Fibroblast of skin of abdomen (primary cell): ENCODE results near the gene CDK8.

Experiments used
- DNase-seq: peaks from one replicate; pipeline ENCODE4 v3.0.0-alpha.2; 2013

CDK8 gene

GRCh38 chr13:26390203-26390602 is 136.3 kb downstream of the CDK8 start:
- no peak for DNase-seq

GRCh38 chr13:26400545-26400944 is 146.6 kb downstream of the CDK8 start:
- DNase-seq, result no peak

- no peak for DNase-seq
Measured at GRCh38 chr13:26401069-26401468, 147.1 kb downstream of the CDK8 start.

GRCh38 chr13:26401578-26402021 is 147.7 kb downstream of the CDK8 start:
- no peak for DNase-seq

DNA sequence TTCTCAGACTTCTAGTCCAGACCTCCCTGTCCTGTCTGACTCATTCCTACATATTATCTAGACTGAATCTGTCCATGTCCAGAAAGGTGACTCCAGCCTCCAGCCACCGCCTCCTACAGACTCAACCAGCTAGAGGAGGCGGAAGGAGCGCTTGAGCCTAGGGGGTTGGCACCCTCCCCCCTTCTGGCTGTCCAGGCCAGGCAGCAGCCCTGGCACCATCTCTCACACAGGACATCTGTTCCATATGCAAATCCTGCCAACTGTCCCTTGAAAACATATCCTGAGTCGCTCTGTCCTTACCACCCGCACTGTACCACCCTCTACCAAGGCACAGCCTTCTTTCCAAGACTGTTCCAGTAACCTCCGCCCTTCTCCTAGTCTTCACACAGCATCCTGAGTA is 152.9 kb downstream of the CDK8 start:
- no peak for DNase-seq

DNA sequence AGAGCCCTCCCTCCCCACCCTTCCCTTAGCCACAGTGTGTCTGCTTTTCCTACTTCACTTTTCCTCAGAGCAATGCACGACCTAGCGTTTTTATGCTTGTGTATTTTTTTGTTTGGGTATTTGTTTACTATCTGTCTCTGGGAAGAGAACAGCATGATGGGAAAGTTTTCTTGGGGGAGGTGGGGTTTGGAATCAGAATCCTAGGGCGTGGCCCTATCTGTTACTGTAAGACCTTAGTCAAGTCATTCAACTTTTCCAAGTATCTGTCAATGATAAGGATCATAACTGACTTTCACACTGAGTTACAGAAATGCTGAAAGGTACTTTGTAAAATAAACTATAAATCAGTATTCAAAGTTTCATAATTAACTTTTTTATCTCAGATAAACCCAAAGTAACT is 157.3 kb downstream of the CDK8 start:
- no peak for DNase-seq

DNA sequence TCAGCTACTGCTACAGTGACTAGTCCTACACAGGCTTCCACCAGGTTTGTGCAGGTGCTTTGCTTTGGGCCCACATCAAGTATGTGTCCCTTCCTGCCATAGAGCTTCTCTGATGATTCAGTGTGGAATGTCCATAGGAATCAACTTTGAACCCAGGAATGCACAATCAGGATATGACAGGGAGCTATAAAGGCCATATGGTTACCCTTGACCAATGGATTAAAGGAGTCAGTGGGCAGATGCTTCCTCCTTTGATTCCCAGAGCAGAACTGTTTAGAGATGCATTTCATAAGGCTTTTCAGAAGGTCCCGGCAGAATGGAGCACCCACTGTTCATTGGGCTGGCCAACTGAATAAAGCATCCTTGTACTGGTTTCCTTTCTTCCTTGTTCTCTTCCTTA is 158.3 kb downstream of the CDK8 start:
- DNase-seq, result no peak

GRCh38 chr13:26412936-26413716 is 159.2 kb downstream of the CDK8 start:
- DNase-seq, result no peak

- DNase-seq, result no peak
Measured at GRCh38 chr13:26420282-26420960, 166.5 kb downstream of the CDK8 start.

GRCh38 chr13:26422036-26422435 is 168.1 kb downstream of the CDK8 start:
- no peak for DNase-seq

DNA sequence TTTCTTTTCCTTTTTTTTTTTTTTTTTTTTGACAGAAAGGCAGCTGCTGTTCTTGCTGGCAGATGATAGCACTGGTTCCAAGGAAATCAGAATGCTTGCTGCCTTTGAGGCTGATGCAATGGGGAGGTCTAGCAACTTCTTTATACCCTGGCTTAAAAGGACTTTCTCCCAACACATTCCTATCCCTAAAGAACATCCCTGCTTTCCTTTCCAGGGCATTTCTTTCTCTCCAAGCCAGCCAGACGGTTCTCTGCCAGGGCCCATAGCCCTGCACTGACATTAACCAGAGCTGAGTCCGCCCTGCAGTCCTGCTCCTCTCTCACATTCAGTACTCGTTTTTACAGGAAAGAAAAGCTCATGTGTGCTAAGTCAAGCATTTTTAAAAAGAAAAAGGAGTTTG is 169.7 kb downstream of the CDK8 start:
- peak; percentile 38 for DNase-seq

GRCh38 chr13:26424181-26424580 is 170.3 kb downstream of the CDK8 start:
- no peak for DNase-seq

- no peak for DNase-seq
Measured at GRCh38 chr13:26425443-26426358, 171.8 kb downstream of the CDK8 start.

- no peak for DNase-seq
Measured at GRCh38 chr13:26433776-26434175, 179.8 kb downstream of the CDK8 start.

GRCh38 chr13:26435171-26435570 is 181.2 kb downstream of the CDK8 start:
- no peak for DNase-seq

DNA sequence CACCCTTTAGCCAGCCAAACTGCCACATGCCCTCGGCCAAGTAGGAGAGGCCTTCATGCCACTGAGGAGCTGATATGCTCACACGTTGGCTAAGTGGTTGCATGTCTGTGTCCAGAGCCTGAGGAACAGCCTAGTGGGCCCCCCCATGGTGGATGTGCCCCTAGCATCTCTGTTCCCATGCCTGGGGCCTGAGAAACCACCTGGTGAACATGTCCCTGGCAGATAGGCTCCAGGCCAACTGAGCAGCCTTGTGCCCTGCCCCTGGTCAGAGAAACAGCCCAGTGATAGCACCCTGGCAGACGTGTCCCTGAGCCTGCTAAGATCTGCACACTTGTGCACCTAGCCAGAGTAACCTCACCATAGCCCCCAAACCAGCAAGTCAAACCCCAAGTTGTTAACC is 181.7 kb downstream of the CDK8 start:
- no peak for DNase-seq

GRCh38 chr13:26436914-26437313 is 183.0 kb downstream of the CDK8 start:
- DNase-seq, result no peak

DNA sequence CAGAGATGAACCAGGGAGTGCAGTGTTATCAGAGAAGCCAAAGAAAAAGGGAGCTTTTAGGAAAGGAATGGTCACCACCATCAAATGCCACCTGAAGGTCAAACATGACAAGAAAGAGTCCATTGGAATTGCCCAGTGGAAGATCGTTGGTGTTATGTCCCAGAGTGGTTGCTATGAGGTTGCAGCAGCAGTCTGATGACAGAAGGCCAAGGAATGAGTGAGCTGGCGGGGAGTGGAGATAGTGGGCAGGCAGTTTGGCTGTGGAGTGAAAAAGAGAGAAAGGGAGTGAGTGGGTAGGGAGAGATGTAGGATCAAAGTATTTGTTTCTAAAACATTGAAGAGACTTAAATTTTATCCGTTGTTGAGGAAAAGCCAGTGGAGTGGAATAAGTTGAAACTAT is 186.2 kb downstream of the CDK8 start:
- DNase-seq, result no peak

DNA sequence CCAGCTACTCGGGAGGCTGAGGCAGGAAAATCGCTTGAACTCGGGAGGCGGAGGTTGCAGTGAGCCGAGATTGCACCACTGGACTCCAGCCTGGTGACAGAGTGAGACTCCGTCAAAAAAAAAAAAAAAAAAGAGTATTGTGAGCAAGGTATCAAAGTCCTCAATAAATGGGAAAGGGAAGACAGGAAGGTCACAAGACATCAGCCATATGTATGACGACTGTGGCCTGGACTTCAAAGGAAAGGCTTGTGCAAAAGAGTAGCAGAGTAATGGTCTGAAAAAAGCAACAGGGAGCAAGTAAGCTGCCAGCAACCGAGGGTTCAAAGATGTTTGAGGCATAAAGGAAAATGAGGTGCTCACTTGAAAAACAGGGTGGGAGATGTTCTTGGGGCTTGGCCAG is 187.5 kb downstream of the CDK8 start:
- DNase-seq, result no peak

DNA sequence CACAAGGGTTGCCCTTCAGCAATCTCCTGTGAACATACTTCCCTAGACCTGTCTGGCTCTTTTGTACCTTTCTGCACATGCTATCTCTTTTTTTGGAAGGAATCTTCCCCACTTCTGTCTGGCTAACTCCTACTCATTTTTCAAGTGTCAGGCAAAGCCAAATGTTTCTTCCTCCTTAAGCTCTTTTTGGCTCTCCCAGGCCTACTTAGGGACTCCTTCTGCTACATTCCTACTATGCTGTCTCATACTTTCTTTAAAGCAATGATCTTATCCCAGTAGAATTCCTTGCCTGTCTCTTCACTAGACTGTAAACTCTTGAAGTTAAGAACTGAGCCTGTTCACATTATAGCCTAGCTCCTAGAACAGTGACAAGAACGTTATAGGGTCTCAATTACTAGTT is 188.6 kb downstream of the CDK8 start:
- peak; percentile 18 for DNase-seq

DNA sequence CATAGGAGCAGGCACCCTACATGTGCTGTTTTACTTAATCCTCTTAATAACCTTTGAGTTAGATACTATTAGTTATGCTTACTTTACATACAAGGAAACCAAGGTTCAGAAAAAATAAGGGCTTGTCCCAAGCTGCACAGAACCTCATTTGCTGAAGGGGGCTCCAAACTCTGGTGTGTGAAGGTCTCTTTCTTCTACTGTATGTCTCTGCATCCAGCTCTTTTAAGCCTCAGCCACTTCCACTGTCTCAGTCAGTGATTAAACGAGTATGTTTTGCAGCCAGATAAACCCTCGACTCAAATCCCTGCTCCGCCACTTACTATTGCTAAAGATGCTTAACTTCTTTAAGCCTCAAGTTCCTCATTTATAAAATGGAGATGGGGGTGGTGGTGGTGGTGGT is 191.2 kb downstream of the CDK8 start:
- no peak for DNase-seq

DNA sequence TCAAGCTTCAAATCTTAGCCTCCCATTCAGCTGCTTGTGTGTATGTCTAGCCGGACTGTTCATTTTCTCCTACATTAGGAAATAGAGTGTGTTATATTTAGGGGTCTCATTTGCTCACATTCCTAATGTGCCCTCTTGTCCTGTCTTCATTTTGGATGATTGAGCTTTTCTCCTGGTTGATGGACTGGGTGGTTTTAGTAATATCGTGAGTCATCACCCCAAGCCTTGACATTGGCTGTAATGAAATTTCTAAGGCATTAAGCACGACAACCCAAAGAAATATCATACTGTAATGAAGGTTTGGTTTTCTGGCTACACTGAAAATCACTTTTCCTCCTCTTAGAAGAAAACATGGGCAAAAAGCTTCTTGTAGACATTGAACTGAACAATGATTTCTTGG is 192.8 kb downstream of the CDK8 start:
- no peak for DNase-seq

GRCh38 chr13:26448032-26448431 is 194.1 kb downstream of the CDK8 start:
- DNase-seq, result no peak
